HEK293 (cell line): ENCODE measurements around the gene TMEM87B.

Experiments used
- CTCF ChIA-PET: fragments of 350-600 bp; formaldehyde crosslinking; extraction: SDS; loops from one replicate; lab custom pipeline; 2021; ENCODE audit warnings: antibody characterized with exemption; lab: Yijun Ruan, JAX
- POLR2A ChIA-PET: fragments of 300-600 bp; formaldehyde crosslinking; extraction: SDS; loops from one replicate; lab custom pipeline; 2020; ENCODE audit warnings: antibody characterized with exemption, inconsistent platforms; lab: Yijun Ruan, JAX
- H3K27ac ChIP-seq: fragments of 200-500 bp; sonication (Bioruptor generic); 2 replicates; pipeline ENCODE4 v1.5.1; 2014; ENCODE audit warnings: low read depth, low read length, control low read depth, inconsistent platforms; ENCODE audit errors: extremely low read depth
- H3K36me3 ChIP-seq, 2 experiments: fragments of 200-500 bp in 1 of 2; sonication (Bioruptor generic) in 1 of 2; 1 replicate in 1 of 2; 2 replicates in 1 of 2; pipeline ENCODE4 v1.5.1; 2014 to 2017; ENCODE audit warnings: inconsistent platforms in 2 of 2, low read length in 2 of 2; ENCODE audit not compliant: control insufficient read depth in 2 of 2, insufficient read depth in 1 of 2
- H3K4me1 ChIP-seq: fragments of 200-500 bp; sonication (Bioruptor generic); 2 replicates; pipeline ENCODE4 v1.5.1; 2014; ENCODE audit warnings: mild to moderate bottlenecking, low read length, inconsistent platforms; ENCODE audit not compliant: control insufficient read depth, insufficient read depth
- H3K4me3 ChIP-seq: 2 replicates; pipeline ENCODE4 v1.5.1; 2011; ENCODE audit warnings: low read depth, mild to moderate bottlenecking, control low read depth, low read length, moderate library complexity
- H3K9me3 ChIP-seq: fragments of 200-500 bp; sonication (Bioruptor generic); 2 replicates; pipeline ENCODE4 v1.5.1; 2014; ENCODE audit warnings: low read depth, low read length, inconsistent platforms; ENCODE audit not compliant: control insufficient read depth, insufficient read depth
- BCL11B ChIP-seq: fragments of 450-650 bp; formaldehyde crosslinking; IDR thresholded peaks from 2 replicates; pipeline ENCODE4 v1.5.1; 2016; ENCODE audit warnings: low read depth, missing biosample characterization, missing genetic modification characterization
- HIC1 ChIP-seq: fragments of 450-650 bp; formaldehyde crosslinking; IDR thresholded peaks from 2 replicates; pipeline ENCODE4 v1.5.1; 2016; ENCODE audit warnings: missing biosample characterization, missing genetic modification characterization
- HOXC10 ChIP-seq: sonication (generic); formaldehyde crosslinking; IDR thresholded peaks from 2 replicates; pipeline ENCODE4 v1.8.1; 2023; ENCODE audit warnings: mild to moderate bottlenecking, missing genetic modification reagents
- KLF1 ChIP-seq: fragments of 450-650 bp; formaldehyde crosslinking; IDR thresholded peaks from 2 replicates; pipeline ENCODE4 v1.5.1; 2016; ENCODE audit warnings: missing biosample characterization, missing genetic modification characterization
- KLF17 ChIP-seq: fragments of 450-650 bp; formaldehyde crosslinking; IDR thresholded peaks from 2 replicates; pipeline ENCODE4 v1.5.1; 2016; ENCODE audit warnings: missing biosample characterization, missing genetic modification characterization
- KLF7 ChIP-seq: fragments of 450-650 bp; formaldehyde crosslinking; IDR thresholded peaks from 2 replicates; pipeline ENCODE4 v1.5.1; 2016; ENCODE audit warnings: missing biosample characterization, missing genetic modification characterization, borderline replicate concordance
- KLF8 ChIP-seq: fragments of 450-650 bp; formaldehyde crosslinking; IDR thresholded peaks from 2 replicates; pipeline ENCODE4 v1.5.1; 2016; ENCODE audit warnings: missing biosample characterization, missing genetic modification characterization
- KLF9 ChIP-seq: fragments of 450-650 bp; formaldehyde crosslinking; IDR thresholded peaks from 2 replicates; pipeline ENCODE4 v1.5.1; 2016; ENCODE audit warnings: missing biosample characterization, missing genetic modification characterization, low read depth
- PATZ1 ChIP-seq: fragments of 450-650 bp; formaldehyde crosslinking; IDR thresholded peaks from 2 replicates; pipeline ENCODE4 v1.5.1; 2016; ENCODE audit warnings: missing biosample characterization, missing genetic modification characterization
- SP3 ChIP-seq: fragments of 450-650 bp; formaldehyde crosslinking; IDR thresholded peaks from 2 replicates; pipeline ENCODE4 v1.5.1; 2016; ENCODE audit warnings: missing biosample characterization, missing genetic modification characterization
- SP7 ChIP-seq: fragments of 450-650 bp; formaldehyde crosslinking; IDR thresholded peaks from 2 replicates; pipeline ENCODE4 v1.5.1; 2016; ENCODE audit warnings: missing biosample characterization, missing genetic modification characterization
- YY1 ChIP-seq: fragments of 450-650 bp; formaldehyde crosslinking; IDR thresholded peaks from 2 replicates; pipeline ENCODE4 v1.5.1; 2018; ENCODE audit warnings: missing biosample characterization, missing genetic modification characterization
- ZBTB20 ChIP-seq: fragments of 450-650 bp; formaldehyde crosslinking; IDR thresholded peaks from 2 replicates; pipeline ENCODE4 v1.5.1; 2016; ENCODE audit warnings: missing biosample characterization, missing genetic modification characterization
- ZBTB21 ChIP-seq: fragments of 450-650 bp; formaldehyde crosslinking; IDR thresholded peaks from 2 replicates; pipeline ENCODE4 v1.5.1; 2017; ENCODE audit warnings: missing biosample characterization, missing genetic modification characterization
- ZBTB8A ChIP-seq: fragments of 450-650 bp; formaldehyde crosslinking; IDR thresholded peaks from 2 replicates; pipeline ENCODE4 v1.5.1; 2016; ENCODE audit warnings: missing biosample characterization, missing genetic modification characterization
- ZEB2 ChIP-seq: fragments of 450-650 bp; formaldehyde crosslinking; IDR thresholded peaks from 2 replicates; pipeline ENCODE4 v1.5.1; 2016; ENCODE audit warnings: missing biosample characterization, missing genetic modification characterization
- ZFHX2 ChIP-seq: fragments of 450-650 bp; formaldehyde crosslinking; conservative IDR thresholded peaks from 2 replicates; pipeline ENCODE4 v1.5.1; 2016; ENCODE audit warnings: missing biosample characterization, missing genetic modification characterization
- ZNF138 ChIP-seq: fragments of 450-650 bp; formaldehyde crosslinking; IDR thresholded peaks from 2 replicates; pipeline ENCODE4 v1.5.1; 2016; ENCODE audit warnings: missing biosample characterization, missing genetic modification characterization, borderline replicate concordance
- ZNF2 ChIP-seq: fragments of 450-650 bp; formaldehyde crosslinking; IDR thresholded peaks from 2 replicates; pipeline ENCODE4 v1.5.1; 2016; ENCODE audit warnings: missing biosample characterization, missing genetic modification characterization
- ZNF223 ChIP-seq: fragments of 450-650 bp; formaldehyde crosslinking; IDR thresholded peaks from 2 replicates; pipeline ENCODE4 v1.5.1; 2016; ENCODE audit warnings: missing biosample characterization, missing genetic modification characterization
- ZNF24 ChIP-seq: fragments of 450-650 bp; formaldehyde crosslinking; IDR thresholded peaks from 2 replicates; pipeline ENCODE4 v1.5.1; 2016; ENCODE audit warnings: missing biosample characterization, missing genetic modification characterization
- ZNF248 ChIP-seq: fragments of 450-650 bp; formaldehyde crosslinking; IDR thresholded peaks from 2 replicates; pipeline ENCODE4 v1.5.1; 2017; ENCODE audit warnings: missing biosample characterization, missing genetic modification characterization
- ZNF302 ChIP-seq: fragments of 450-650 bp; formaldehyde crosslinking; IDR thresholded peaks from 2 replicates; pipeline ENCODE4 v1.5.1; 2016; ENCODE audit warnings: missing biosample characterization, missing genetic modification characterization, low read depth
- ZNF311 ChIP-seq: fragments of 450-650 bp; formaldehyde crosslinking; IDR thresholded peaks from 2 replicates; pipeline ENCODE4 v1.5.1; 2017; ENCODE audit warnings: missing biosample characterization, missing genetic modification characterization, borderline replicate concordance
- ZNF366 ChIP-seq: fragments of 450-650 bp; formaldehyde crosslinking; conservative IDR thresholded peaks from 2 replicates; pipeline ENCODE4 v1.5.1; 2016; ENCODE audit warnings: missing biosample characterization, missing genetic modification characterization
- ZNF501 ChIP-seq: fragments of 450-650 bp; formaldehyde crosslinking; IDR thresholded peaks from 2 replicates; pipeline ENCODE4 v1.5.1; 2016; ENCODE audit warnings: missing biosample characterization, missing genetic modification characterization
- ZNF529 ChIP-seq: fragments of 450-650 bp; formaldehyde crosslinking; IDR thresholded peaks from 2 replicates; pipeline ENCODE4 v1.5.1; 2017; ENCODE audit warnings: missing genetic modification characterization, missing biosample characterization; ENCODE audit not compliant: insufficient replicate concordance
- ZNF560 ChIP-seq: fragments of 450-650 bp; formaldehyde crosslinking; IDR thresholded peaks from 2 replicates; pipeline ENCODE4 v1.5.1; 2017; ENCODE audit warnings: missing biosample characterization, missing genetic modification characterization, borderline replicate concordance
- ZNF677 ChIP-seq: fragments of 450-650 bp; IDR thresholded peaks from 2 replicates; pipeline ENCODE4 v1.5.0; 2018; ENCODE audit warnings: missing biosample characterization, mild to moderate bottlenecking, missing genetic modification characterization, moderate library complexity
- ZNF76 ChIP-seq: fragments of 450-650 bp; formaldehyde crosslinking; IDR thresholded peaks from 2 replicates; pipeline ENCODE4; 2016; ENCODE audit warnings: low read depth, missing biosample characterization, missing genetic modification characterization, borderline replicate concordance
- ZNF843 ChIP-seq: fragments of 450-650 bp; formaldehyde crosslinking; IDR thresholded peaks from 2 replicates; pipeline ENCODE4 v1.5.1; 2016; ENCODE audit warnings: missing biosample characterization, missing genetic modification characterization

Gene TMEM87B

GRCh38 chr2:112054847-112055729 lies at the start of gene TMEM87B:
Gene TMEM87B, plus strand, starts transcription at chr2:112055269. Its CDS starts 323 bp downstream, at chr2:112055592.
- Histone ChIP-seq H3K36me3 (no peaks in the 10 kb centered on the region; a peak in 1 of 3 replicates), H3K4me1 (peaks cover 6% of the 10 kb centered on the region), H3K4me3 (peak within 1 kb of the TSS; percentile 86), H3K27ac (peak within 1 kb of the TSS; percentile 87), H3K9me3 (no peaks in the 10 kb centered on the region)
- ChIA-PET CTCF (interaction anchor here (0.7 kb wide), 2 partner anchors 111 to 155 kb away, joined by 3 to 4 read pairs; no protein-coding TSS in a partner anchor), POLR2A (interaction anchor here (0.6 to 2.4 kb wide), 8 partner anchors 12 to 295 kb away, joined by 3 to 20 read pairs (median 6); partner anchors contain the start of genes ANAPC1, MERTK and ZC3H8)
- TF ChIP-seq ZBTB21 (tag by site-specific recombination) (no peak), PATZ1 (peak; percentile 55; the same call in 1 of the 2 replicates), SP7 (tag by site-specific recombination) (peak; percentile 58; the same call in 1 of the 2 replicates), ZNF248 (tag by site-specific recombination) (no peak), ZNF560 (tag by site-specific recombination) (peak; percentile 96; the same call in 1 of the 2 replicates), ZNF223 (tag by site-specific recombination) (peak; percentile 89), ZNF529 (tag by site-specific recombination) (no peak), ZNF843 (tag by site-specific recombination) (peak; percentile 55), KLF17 (tag by site-specific recombination) (peak; percentile 89), ZNF311 (no peak), SP3 (tag by site-specific recombination) (peak; percentile 95), HOXC10 (CRISPR knock-in tag) (0 out of 2 replicates have a peak, but pooled peaks have one; percentile 3), KLF1 (tag by site-specific recombination) (peak; percentile 82), YY1 (tag by site-specific recombination) (peak; percentile 51; the same call in 1 of the 2 replicates), ZEB2 (tag by site-specific recombination) (peak; percentile 63), ZNF24 (no peak), ZNF501 (tag by site-specific recombination) (0 out of 2 replicates have a peak, but pooled peaks have one; percentile 61), ZNF76 (peak; percentile 68), ZNF366 (tag by site-specific recombination) (peak; percentile 41; the same call in 1 of the 2 replicates), KLF8 (tag by site-specific recombination) (peak; percentile 98), ZBTB8A (peak; percentile 56), ZNF302 (no peak), ZFHX2 (tag by site-specific recombination) (peak; percentile 98), KLF9 (tag by site-specific recombination) (peak; percentile 94), HIC1 (tag by site-specific recombination) (peak; percentile 23; the same call in 1 of the 2 replicates), ZNF138 (tag by site-specific recombination) (no peak), ZBTB20 (tag by site-specific recombination) (peak; percentile 82), KLF7 (tag by site-specific recombination) (peak; percentile 83; the same call in 1 of the 2 replicates), ZNF2 (tag by site-specific recombination) (peak; percentile 76), BCL11B (tag by site-specific recombination) (no peak), ZNF677 (tag by site-specific recombination) (no peak)
